CD4-positive, alpha-beta T cell treated with Interferon gamma for 1 hour (primary cell): ENCODE data around the gene CLEC16A.

Source experiments
- DNase-seq: peaks from one replicate; pipeline ENCODE4 v3.0.0-alpha.2; 2020

CLEC16A gene

GRCh38 chr16:10995565-10995964 is 51.2 kb downstream of the CLEC16A start:
- no peak for DNase-seq

- no peak for DNase-seq
Measured at GRCh38 chr16:10997485-10997884, 53.1 kb downstream of the CLEC16A start.

- no peak for DNase-seq
Measured at GRCh38 chr16:10999300-10999699, 54.9 kb downstream of the CLEC16A start.

- DNase-seq = no peak
Measured at GRCh38 chr16:11001611-11002010, 57.2 kb downstream of the CLEC16A start.

GRCh38 chr16:11003141-11003540 is 58.8 kb downstream of the CLEC16A start:
- no peak for DNase-seq

- no peak for DNase-seq
Measured at GRCh38 chr16:11004351-11004750, 60.0 kb downstream of the CLEC16A start.

- DNase-seq = no peak
Measured at GRCh38 chr16:11004973-11005610, 60.7 kb downstream of the CLEC16A start.

- DNase-seq = no peak
Measured at GRCh38 chr16:11005611-11005975, 61.2 kb downstream of the CLEC16A start.

GRCh38 chr16:11006656-11007055 is 62.3 kb downstream of the CLEC16A start:
- DNase-seq = no peak

- DNase-seq = no peak
Measured at GRCh38 chr16:11007714-11008280, 63.4 kb downstream of the CLEC16A start.

GRCh38 chr16:11009027-11009755 is 64.8 kb downstream of the CLEC16A start:
- no peak for DNase-seq

- DNase-seq = no peak
Measured at GRCh38 chr16:11010575-11011221, 66.3 kb downstream of the CLEC16A start.

GRCh38 chr16:11011326-11011725 is 67.0 kb downstream of the CLEC16A start:
- DNase-seq = no peak

- DNase-seq = no peak
Measured at GRCh38 chr16:11012841-11013240, 68.5 kb downstream of the CLEC16A start.

GRCh38 chr16:11014136-11014535 is 69.8 kb downstream of the CLEC16A start:
- DNase-seq = no peak

- no peak for DNase-seq
Measured at GRCh38 chr16:11015076-11015475, 70.7 kb downstream of the CLEC16A start.

GRCh38 chr16:11015607-11016006 is 71.2 kb downstream of the CLEC16A start:
- DNase-seq = no peak

- no peak for DNase-seq
Measured at GRCh38 chr16:11016524-11016988, 72.2 kb downstream of the CLEC16A start.

- DNase-seq = no peak
Measured at GRCh38 chr16:11016993-11017392, 72.6 kb downstream of the CLEC16A start.

GRCh38 chr16:11017499-11017898 is 73.1 kb downstream of the CLEC16A start:
- DNase-seq = no peak

- DNase-seq = no peak
Measured at GRCh38 chr16:11020388-11020787, 76.0 kb downstream of the CLEC16A start.

GRCh38 chr16:11020792-11021551 is 76.6 kb downstream of the CLEC16A start:
- no peak for DNase-seq

GRCh38 chr16:11022002-11022401 is 77.6 kb downstream of the CLEC16A start:
- no peak for DNase-seq
